ENCODE results near the gene DMBT1. TPM values are rescaled to one million over a fixed set of nuclear protein-coding genes. Genes with fewer than 3 reads are reported as not detected.

The DMBT1 gene
- total and polyA plus RNA-seq, 2 donors (not counting 1 experiment from before 2014, with no cell fraction given): not detected

GRCh38 chr10:122638106-122638505 lies 77.6 kb downstream of the DMBT1 start:
- Histone ChIP-seq H4K20me1 (ENCODE audit: control insufficient read depth, insufficient read depth, low read length, poor library complexity, severe bottlenecking) (no peaks in the 10 kb centered on the region), H3K9ac (ENCODE audit: low read length) (no peak overlapping the region), H2AFZ (ENCODE audit: insufficient read depth, low read depth, low read length, poor library complexity, severe bottlenecking) (no peak overlapping the region), H3K4me2 (replicated peaks; ENCODE audit: low read depth, low read length, poor library complexity, severe bottlenecking) (no peak overlapping the region), H3K4me3 (ENCODE audit: control extremely low read depth in 1 of 5, extremely low read depth in 1 of 5, insufficient read depth in 1 of 5, low read depth in 2 of 5, low read length in 4 of 5) (no peak overlapping the region), H3K36me3 (replicated peaks in 1 of 2; ENCODE audit: control extremely low read depth in 1 of 2, control insufficient read depth in 1 of 2, extremely low read depth in 1 of 2, insufficient read depth in 2 of 2, low read length in 1 of 2) (no peaks in the 10 kb centered on the region), H3K27me3 (replicated peaks in 1 of 4; ENCODE audit: control extremely low read depth in 1 of 4, control insufficient read depth in 3 of 4, insufficient read depth in 4 of 4, low read length in 3 of 4) (no peaks in the 10 kb centered on the region), H3K9me3 (ENCODE audit: control extremely low read depth in 1 of 3, control insufficient read depth in 2 of 3, insufficient read depth in 1 of 3, low read length in 2 of 3) (no peaks in the 10 kb centered on the region), H3K27ac (ENCODE audit: low read length in 2 of 2) (no peak overlapping the region), H3K4me1 (ENCODE audit: control insufficient read depth in 2 of 2, insufficient read depth in 2 of 2, low read length in 2 of 2) (no peaks in the 10 kb centered on the region), H3K79me2 (ENCODE audit: control insufficient read depth, insufficient read depth, low read length) (no peaks in the 10 kb centered on the region)
- ATAC-seq (ENCODE audit: low read depth) (no peak), DNase-seq (no peak)
- Mint-ChIP-seq H3K27me3 (no peaks in the 10 kb centered on the region), H3K4me3 (no peak overlapping the region), H3K4me1 (no peaks in the 10 kb centered on the region), H3K27ac (no peak overlapping the region), H3K9me3 (ENCODE audit: insufficient read depth) (no peaks in the 10 kb centered on the region)
- no peak for TF ChIP-seq EZH2 (IDR thresholded peaks at IDR 0.05; ENCODE audit: borderline replicate concordance, insufficient read depth, low read depth, low read length, poor library complexity, severe bottlenecking)
- TF ChIP-seq, protein P1, sequence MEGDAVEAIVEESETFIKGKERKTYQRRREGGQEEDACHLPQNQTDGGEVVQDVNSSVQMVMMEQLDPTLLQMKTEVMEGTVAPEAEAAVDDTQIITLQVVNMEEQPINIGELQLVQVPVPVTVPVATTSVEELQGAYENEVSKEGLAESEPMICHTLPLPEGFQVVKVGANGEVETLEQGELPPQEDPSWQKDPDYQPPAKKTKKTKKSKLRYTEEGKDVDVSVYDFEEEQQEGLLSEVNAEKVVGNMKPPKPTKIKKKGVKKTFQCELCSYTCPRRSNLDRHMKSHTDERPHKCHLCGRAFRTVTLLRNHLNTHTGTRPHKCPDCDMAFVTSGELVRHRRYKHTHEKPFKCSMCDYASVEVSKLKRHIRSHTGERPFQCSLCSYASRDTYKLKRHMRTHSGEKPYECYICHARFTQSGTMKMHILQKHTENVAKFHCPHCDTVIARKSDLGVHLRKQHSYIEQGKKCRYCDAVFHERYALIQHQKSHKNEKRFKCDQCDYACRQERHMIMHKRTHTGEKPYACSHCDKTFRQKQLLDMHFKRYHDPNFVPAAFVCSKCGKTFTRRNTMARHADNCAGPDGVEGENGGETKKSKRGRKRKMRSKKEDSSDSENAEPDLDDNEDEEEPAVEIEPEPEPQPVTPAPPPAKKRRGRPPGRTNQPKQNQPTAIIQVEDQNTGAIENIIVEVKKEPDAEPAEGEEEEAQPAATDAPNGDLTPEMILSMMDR (IDR thresholded peaks at IDR 0.05): no peak
- ChIA-PET POLR2A (no interaction called here), CTCF (no interaction called here)
- 89% methylated on average over 3 of the region's 6 CpGs for WGBS (ENCODE audit: insufficient coverage)
- intact Hi-C loops (cut with micrococcal nuclease): no loop called here

- Histone ChIP-seq H2AFZ (ENCODE audit: insufficient read depth, low read depth, low read length, poor library complexity, severe bottlenecking) (no peak overlapping the region), H3K27me3 (replicated peaks in 1 of 4; ENCODE audit: control extremely low read depth in 1 of 4, control insufficient read depth in 3 of 4, insufficient read depth in 4 of 4, low read length in 3 of 4) (no peaks in the 10 kb centered on the region), H3K4me3 (ENCODE audit: control extremely low read depth in 1 of 5, extremely low read depth in 1 of 5, insufficient read depth in 1 of 5, low read depth in 2 of 5, low read length in 4 of 5) (no peak overlapping the region), H3K27ac (ENCODE audit: low read length in 2 of 2) (no peak overlapping the region), H3K4me1 (ENCODE audit: control insufficient read depth in 2 of 2, insufficient read depth in 2 of 2, low read length in 2 of 2) (no peaks in the 10 kb centered on the region), H3K4me2 (replicated peaks; ENCODE audit: low read depth, low read length, poor library complexity, severe bottlenecking) (no peak overlapping the region), H3K79me2 (ENCODE audit: control insufficient read depth, insufficient read depth, low read length) (no peaks in the 10 kb centered on the region), H4K20me1 (ENCODE audit: control insufficient read depth, insufficient read depth, low read length, poor library complexity, severe bottlenecking) (no peaks in the 10 kb centered on the region), H3K36me3 (replicated peaks in 1 of 2; ENCODE audit: control extremely low read depth in 1 of 2, control insufficient read depth in 1 of 2, extremely low read depth in 1 of 2, insufficient read depth in 2 of 2, low read length in 1 of 2) (no peaks in the 10 kb centered on the region), H3K9me3 (ENCODE audit: control extremely low read depth in 1 of 3, control insufficient read depth in 2 of 3, insufficient read depth in 1 of 3, low read length in 2 of 3) (no peaks in the 10 kb centered on the region), H3K9ac (ENCODE audit: low read length) (no peak overlapping the region)
- no peak overlapping the region for H3K27ac Mint-ChIP-seq
- 77% methylated on average over 6 of the region's 7 CpGs for WGBS (ENCODE audit: insufficient coverage)
- DNase-seq: no peak
- intact Hi-C loops (cut with micrococcal nuclease): no loop called here
- H3K4me3 Mint-ChIP-seq: no peak overlapping the region
- TF ChIP-seq, protein P1 (IDR thresholded peaks at IDR 0.05): no peak
- TF ChIP-seq EZH2 (IDR thresholded peaks at IDR 0.05; ENCODE audit: borderline replicate concordance, insufficient read depth, low read depth, low read length, poor library complexity, severe bottlenecking): no peak
- H3K27me3 Mint-ChIP-seq: no peaks in the 10 kb centered on the region
- ATAC-seq (ENCODE audit: low read depth): no peak
- no peaks in the 10 kb centered on the region for H3K4me1 Mint-ChIP-seq
- no peaks in the 10 kb centered on the region for H3K9me3 Mint-ChIP-seq (ENCODE audit: insufficient read depth)
- POLR2A ChIA-PET: no interaction called here
- CTCF ChIA-PET: interaction anchor here (1.3 kb wide), 1 partner anchor 9 kb away, joined by 4 read pairs; no protein-coding TSS in a partner anchor
These were observed 79.2 kb downstream of the DMBT1 start for GRCh38 chr10:122639801-122640200.

All from B cell (primary cell).